K562 (cell line): Measurements from ENCODE around the gene FOSL1. TPM values are rescaled to one million over a fixed set of nuclear protein-coding genes. Genes with fewer than 3 reads are reported as not detected.
A peak's percentile ranks its signal among the peaks of the same experiment; 100 is the strongest.

ENCODE experiments used
- CBX2 ChIP-seq: fragments of 200-600 bp; sonication (generic); IDR thresholded peaks from one replicate; pipeline ENCODE4 v1.6.1; 2012; ENCODE audit warnings: mild to moderate bottlenecking, low read length, inconsistent platforms; ENCODE audit not compliant: insufficient read depth, poor library complexity, severe bottlenecking
- CUX1 ChIP-seq: fragments of 200-800 bp; sonication (Bioruptor generic); IDR thresholded peaks from 2 replicates; pipeline ENCODE4 v1.6.1; 2016; ENCODE audit warnings: missing genetic modification characterization, missing compliant biosample characterization
- ESRRA ChIP-seq: fragments of 450-650 bp; IDR thresholded peaks from 2 replicates; pipeline ENCODE4 v1.6.1; 2014; ENCODE audit warnings: low read depth, mild to moderate bottlenecking, moderate library complexity, borderline replicate concordance
- HNRNPK ChIP-seq: fragments of 200-400 bp; formaldehyde crosslinking; IDR thresholded peaks from one replicate; pipeline ENCODE4 v1.6.1; 2018; ENCODE audit warnings: mild to moderate bottlenecking, low read depth, low read length; ENCODE audit not compliant: poor library complexity, severe bottlenecking
- HNRNPL ChIP-seq: fragments of 200-400 bp; formaldehyde crosslinking; IDR thresholded peaks from 2 replicates; pipeline ENCODE4 v1.6.1; 2017; ENCODE audit warnings: low read depth, mild to moderate bottlenecking, low read length
- IRF9 ChIP-seq: fragments of 450-650 bp; IDR thresholded peaks from 2 replicates; pipeline ENCODE4 v1.6.1; 2016; ENCODE audit warnings: missing biosample characterization, missing genetic modification characterization
- PHF20 ChIP-seq: fragments of 450-650 bp; IDR thresholded peaks from 2 replicates; pipeline ENCODE4 v1.6.1; 2018; ENCODE audit not compliant: partially characterized antibody
- POLR2H ChIP-seq: IDR thresholded peaks from 2 replicates; pipeline ENCODE4 v1.6.1; 2016; ENCODE audit warnings: missing genetic modification characterization, low read depth, mild to moderate bottlenecking, control low read depth, missing compliant biosample characterization, moderate library complexity
- POLR3A ChIP-seq: IDR thresholded peaks from 2 replicates; pipeline ENCODE4 v1.6.1; 2011; ENCODE audit warnings: borderline replicate concordance, mild to moderate bottlenecking, moderate library complexity; ENCODE audit not compliant: insufficient read length, insufficient read depth; ENCODE audit errors: extremely low read depth
- PRMT5 ChIP-seq: sonication (generic); formaldehyde crosslinking; IDR thresholded peaks from 2 replicates; pipeline ENCODE4 v1.5.0; 2020; ENCODE audit warnings: missing genetic modification reagents
- RBM34 ChIP-seq: fragments of 200-400 bp; formaldehyde crosslinking; IDR thresholded peaks from 2 replicates; pipeline ENCODE4 v1.6.1; 2018; ENCODE audit warnings: low read length, borderline replicate concordance; ENCODE audit not compliant: insufficient read depth
- ZBTB5 ChIP-seq: fragments of 450-650 bp; IDR thresholded peaks from 2 replicates; pipeline ENCODE4 v1.6.1; 2017; ENCODE audit warnings: antibody characterized with exemption
- ZNF197 ChIP-seq: fragments of 200-800 bp; sonication (Bioruptor generic); IDR thresholded peaks from 2 replicates; pipeline ENCODE4 v1.6.1; 2016; ENCODE audit warnings: low read depth, missing genetic modification characterization, missing compliant biosample characterization
- ZNF316 ChIP-seq: fragments of 450-650 bp; IDR thresholded peaks from 2 replicates; pipeline ENCODE4 v1.6.1; 2016
- ZNF699 ChIP-seq: fragments of 250-450 bp; sonication (Bioruptor Pico); IDR thresholded peaks from 2 replicates; pipeline ENCODE4 v1.8.0; 2021; ENCODE audit warnings: mild to moderate bottlenecking, moderate library complexity; ENCODE audit not compliant: insufficient replicate concordance
- ZNF79 ChIP-seq: fragments of 250-450 bp; sonication (Bioruptor Pico); IDR thresholded peaks from 2 replicates; pipeline ENCODE4 v1.4.0; 2020; ENCODE audit warnings: low read depth, mild to moderate bottlenecking, moderate library complexity
- polyA plus RNA-seq, 8 experiments: library from polyadenylated mRNA; depleted of rRNA in 4 of 8; stranded (reverse) in 5 of 8; unstranded in 3 of 8; fragments of >200 nt; fragmentation: Nextera tagmentation in 2 of 8; fragmentation: Illumina TruSeq in 1 of 8; extraction: Ambion mirVana in 2 of 8; extraction: Trizol in 1 of 8; gene quantifications; 2 replicates each; pipeline versions ENCODE4 v1.2.1 to v1.2.3, GENCODE V29; 2011 to 2014; ENCODE audit warnings: inconsistent platforms in 1 of 8, missing spikeins in 1 of 8
- total RNA-seq, 7 experiments: library from RNA; depleted of rRNA in 6 of 7; stranded (reverse); fragments of >200 nt in 6 of 7; fragmentation: Illumina TruSeq in 2 of 7; extraction: Trizol in 2 of 7; gene quantifications; 2 replicates each; pipeline versions ENCODE4 v1.2.1 to v1.2.3, GENCODE V29; 2011 to 2021; ENCODE audit warnings: low replicate concordance in 1 of 7
- TF ChIP-seq, protein P1 (sequence below): sonication (generic); formaldehyde crosslinking; IDR thresholded peaks from 2 replicates; pipeline ENCODE4 v1.8.1; 2023; ENCODE audit warnings: mild to moderate bottlenecking, missing genetic modification reagents

Gene FOSL1
- total and polyA plus RNA-seq, 9 of the 15 experiments (the other 6 are each of a cell fraction or from before 2014, with no cell fraction given), result 3.5 to 39.6 (median 10.0) TPM

GRCh38 chr11:65859095-65859811 lies 40.9 kb downstream of the FOSL1 start (continued):
- TF ChIP-seq CUX1 (CRISPR knock-in tag), result 0 out of 2 replicates have a peak, but pooled peaks have one; percentile 21
- no peak for TF ChIP-seq PHF20
- no peak for TF ChIP-seq ZNF197 (CRISPR knock-in tag)
- no peak for TF ChIP-seq ZNF79 (CRISPR knock-in tag)
- no peak for TF ChIP-seq ESRRA
- TF ChIP-seq, protein P1, sequence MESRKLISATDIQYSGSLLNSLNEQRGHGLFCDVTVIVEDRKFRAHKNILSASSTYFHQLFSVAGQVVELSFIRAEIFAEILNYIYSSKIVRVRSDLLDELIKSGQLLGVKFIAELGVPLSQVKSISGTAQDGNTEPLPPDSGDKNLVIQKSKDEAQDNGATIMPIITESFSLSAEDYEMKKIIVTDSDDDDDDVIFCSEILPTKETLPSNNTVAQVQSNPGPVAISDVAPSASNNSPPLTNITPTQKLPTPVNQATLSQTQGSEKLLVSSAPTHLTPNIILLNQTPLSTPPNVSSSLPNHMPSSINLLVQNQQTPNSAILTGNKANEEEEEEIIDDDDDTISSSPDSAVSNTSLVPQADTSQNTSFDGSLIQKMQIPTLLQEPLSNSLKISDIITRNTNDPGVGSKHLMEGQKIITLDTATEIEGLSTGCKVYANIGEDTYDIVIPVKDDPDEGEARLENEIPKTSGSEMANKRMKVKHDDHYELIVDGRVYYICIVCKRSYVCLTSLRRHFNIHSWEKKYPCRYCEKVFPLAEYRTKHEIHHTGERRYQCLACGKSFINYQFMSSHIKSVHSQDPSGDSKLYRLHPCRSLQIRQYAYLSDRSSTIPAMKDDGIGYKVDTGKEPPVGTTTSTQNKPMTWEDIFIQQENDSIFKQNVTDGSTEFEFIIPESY (CRISPR knock-in tag), result no peak; the same call in 1 of the 2 replicates
- no peak for TF ChIP-seq HNRNPK
- TF ChIP-seq CBX2, result no peak
- no peak for TF ChIP-seq IRF9 (tag)
- no peak for TF ChIP-seq PRMT5 (CRISPR knock-in tag)
- TF ChIP-seq POLR2H (tag), result peak; percentile 87
- TF ChIP-seq ZBTB5, result no peak
- TF ChIP-seq POLR3A, result no peak
- TF ChIP-seq HNRNPL, result no peak
- TF ChIP-seq ZNF316, result no peak
- TF ChIP-seq RBM34, result no peak
- no peak for TF ChIP-seq ZNF699 (CRISPR knock-in tag)
